Measurements from ENCODE around the gene TACR2.

TACR2 gene

DNA sequence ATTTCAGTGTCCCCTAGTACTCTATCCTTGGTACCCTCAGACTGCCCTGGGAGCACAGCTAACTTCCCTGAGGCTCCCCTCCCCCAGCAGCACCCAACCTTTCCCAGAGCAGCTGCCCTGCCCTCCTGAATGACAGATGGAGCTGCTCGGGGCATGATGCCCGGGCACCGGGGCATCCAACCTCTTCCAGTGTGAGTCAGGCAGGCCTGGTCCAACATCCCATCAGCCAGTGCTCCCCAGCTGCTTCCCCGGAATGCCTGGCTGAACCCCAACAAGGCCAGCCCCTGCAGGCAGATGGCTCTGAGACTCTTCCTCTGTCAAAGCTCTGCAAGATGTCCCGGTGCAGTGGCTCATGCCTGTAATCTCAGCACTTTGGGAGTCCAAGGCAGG, 22.6 kb upstream of the TACR2 start:
- H3K27ac ChIP-seq, result no peak overlapping the region
- H2AFZ ChIP-seq (ENCODE audit: low read depth), result no peak overlapping the region
- no peak for TF ChIP-seq CTCF (conservative IDR thresholded peaks at IDR 0.05; ENCODE audit: low read depth, low read length)
- no peak overlapping the region for H3K4me3 ChIP-seq (IDR thresholded peaks at IDR 0.05; ENCODE audit: insufficient read depth, low read depth, low read length)
- no peak overlapping the region for H3K9ac ChIP-seq
- no peaks in the 10 kb centered on the region for H3K36me3 ChIP-seq (ENCODE audit: insufficient read depth)
- no peaks in the 10 kb centered on the region for H3K79me2 ChIP-seq (ENCODE audit: insufficient read depth, low read depth)
- H3K4me1 ChIP-seq (ENCODE audit: low read depth, poor library complexity, severe bottlenecking), result no peaks in the 10 kb centered on the region
- no peak overlapping the region for H3K4me2 ChIP-seq
- H4K20me1 ChIP-seq (ENCODE audit: insufficient read depth), result no peaks in the 10 kb centered on the region
- 0 out of 2 replicates have a peak, but pooled peaks cover 4% of the 10 kb centered on the region for H3K27me3 ChIP-seq (ENCODE audit: insufficient read depth, low read depth)

DNA sequence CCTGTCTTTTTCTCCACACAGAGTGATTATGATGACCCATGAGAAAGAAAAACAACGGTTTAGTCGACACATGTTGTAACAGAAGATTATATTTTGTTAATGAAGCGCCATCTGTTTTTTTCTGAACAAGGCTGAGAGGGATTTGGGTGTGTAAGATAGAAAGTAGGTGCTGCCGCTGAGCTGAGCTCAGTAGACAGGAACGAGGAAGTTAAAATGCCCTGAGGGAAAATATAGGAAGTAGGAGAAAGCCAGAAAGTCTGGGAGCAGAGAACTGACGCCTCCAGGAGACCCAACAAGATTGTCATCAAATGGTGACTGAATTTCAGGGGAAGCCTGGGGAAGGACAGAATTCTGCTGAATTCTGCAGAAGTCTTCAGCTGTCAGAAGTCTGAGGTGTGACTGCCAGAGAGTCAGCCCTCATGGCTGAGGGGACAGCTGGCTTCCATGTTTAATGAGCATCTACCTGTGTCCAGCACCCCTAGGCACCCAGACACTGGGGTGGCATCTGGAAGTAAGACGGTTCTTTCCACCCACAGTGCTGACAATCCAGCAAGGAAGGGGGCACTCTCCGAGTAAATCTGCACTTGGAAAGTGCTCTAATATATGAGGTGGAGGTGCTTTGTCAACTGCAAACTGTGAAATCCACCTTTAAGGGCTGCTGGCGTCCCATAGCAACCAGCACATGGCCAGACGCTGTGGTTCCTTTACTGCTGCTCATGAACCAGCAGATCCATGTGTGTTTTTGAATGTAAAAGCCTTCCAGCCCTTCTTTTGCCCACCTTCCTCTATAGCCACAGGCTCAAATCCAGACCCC, 22.0 kb upstream of the TACR2 start:
- no peak overlapping the region for H3K27ac ChIP-seq
- no peaks in the 10 kb centered on the region for H3K4me1 ChIP-seq (ENCODE audit: low read depth, poor library complexity, severe bottlenecking)
- H3K79me2 ChIP-seq (ENCODE audit: insufficient read depth, low read depth), result no peaks in the 10 kb centered on the region
- 0 out of 2 replicates have a peak, but pooled peaks cover 4% of the 10 kb centered on the region for H3K27me3 ChIP-seq (ENCODE audit: insufficient read depth, low read depth)
- no peak overlapping the region for H3K9ac ChIP-seq
- TF ChIP-seq CTCF (conservative IDR thresholded peaks at IDR 0.05; ENCODE audit: low read depth, low read length), result no peak
- no peaks in the 10 kb centered on the region for H3K36me3 ChIP-seq (ENCODE audit: insufficient read depth)
- H3K4me3 ChIP-seq (IDR thresholded peaks at IDR 0.05; ENCODE audit: insufficient read depth, low read depth, low read length), result no peak overlapping the region
- no peak overlapping the region for H3K4me2 ChIP-seq
- no peaks in the 10 kb centered on the region for H4K20me1 ChIP-seq (ENCODE audit: insufficient read depth)
- H2AFZ ChIP-seq (ENCODE audit: low read depth), result no peak overlapping the region

DNA sequence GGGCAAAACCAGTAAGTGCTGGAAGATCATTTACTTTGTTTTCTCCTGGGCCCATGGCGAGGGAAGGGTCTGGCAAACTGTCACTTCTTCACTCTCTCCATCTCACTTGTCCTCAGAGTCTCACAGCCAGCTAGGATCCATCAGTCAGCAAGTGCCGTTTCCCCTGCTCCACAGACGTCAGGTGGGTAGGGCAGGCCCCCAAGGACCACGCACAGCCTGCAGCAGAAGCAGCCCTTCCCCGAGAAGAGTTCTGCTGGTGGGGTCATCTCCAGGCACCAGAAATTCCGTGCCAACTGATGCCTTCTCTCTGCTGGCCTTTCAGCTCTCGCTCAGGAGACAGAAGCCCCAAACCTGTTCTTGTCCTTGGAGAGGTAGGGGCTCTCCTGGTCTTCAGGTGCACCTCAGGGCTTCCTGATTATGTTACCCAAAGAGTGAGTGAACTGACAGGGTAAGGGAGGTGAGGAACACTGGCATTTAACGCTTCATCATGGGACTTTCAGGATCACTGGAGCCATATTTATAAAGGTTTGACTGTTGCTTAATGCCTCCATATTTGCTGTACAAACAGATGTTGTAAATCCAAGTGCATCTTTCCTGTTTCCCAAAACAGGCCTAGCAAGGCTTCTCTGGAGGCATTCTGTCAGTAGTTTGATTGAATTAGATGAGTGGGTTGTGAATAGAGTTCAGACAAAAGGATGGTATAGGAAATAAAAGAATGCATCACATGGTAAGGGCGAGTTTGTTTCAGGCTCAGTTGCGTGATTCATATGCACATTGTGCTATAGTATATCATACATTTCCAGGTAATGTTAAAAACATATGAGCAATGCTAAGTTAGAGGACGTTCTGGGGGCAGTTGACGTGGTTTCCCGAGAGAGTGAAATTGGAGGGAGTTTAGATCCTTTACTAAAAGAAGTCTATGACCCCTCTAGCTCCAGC, 20.9 kb upstream of the TACR2 start:
- no peak overlapping the region for H3K4me3 ChIP-seq (IDR thresholded peaks at IDR 0.05; ENCODE audit: insufficient read depth, low read depth, low read length)
- no peak overlapping the region for H3K9ac ChIP-seq

More for the DNA sequence above, 20.9 kb upstream of the TACR2 start:
- Histone ChIP-seq H3K36me3 (ENCODE audit: insufficient read depth) (no peaks in the 10 kb centered on the region), H2AFZ (ENCODE audit: low read depth) (no peak overlapping the region), H3K79me2 (ENCODE audit: insufficient read depth, low read depth) (no peaks in the 10 kb centered on the region), H3K27ac (no peak overlapping the region), H3K4me1 (ENCODE audit: low read depth, poor library complexity, severe bottlenecking) (no peaks in the 10 kb centered on the region), H3K4me2 (no peak overlapping the region), H3K27me3 (ENCODE audit: insufficient read depth, low read depth) (0 out of 2 replicates have a peak, but pooled peaks cover 4% of the 10 kb centered on the region), H4K20me1 (ENCODE audit: insufficient read depth) (no peaks in the 10 kb centered on the region)
- TF ChIP-seq CTCF (conservative IDR thresholded peaks at IDR 0.05; ENCODE audit: low read depth, low read length), result no peak

All from KMS-11 (cell line).